Stimulated activated CD4-positive, alpha-beta T cell treated with anti-CD3 and anti-CD28 coated beads, TNF-alpha, amount 100 ng/mL, for 4 hours (primary cell): ENCODE results near the gene NAAA.
A peak's percentile ranks its signal among the peaks of the same experiment; 100 is the strongest.
"Not testable (repeated sequence)": the region's sequence is repeated elsewhere in the genome, so short reads cannot be mapped to it uniquely, and the experiment has no call there.

Experiments
- DNase-seq, 3 experiments: peaks; one replicate each; pipeline ENCODE4 v3.0.0-alpha.2; 2020; ENCODE audit warnings: low read depth in 3 of 3

Gene NAAA

GRCh38 chr4:75940692-75941253, at the start of gene NAAA:
Gene NAAA (minus strand): TSS chr4:75941013. CDS start chr4:75940949, 64 bp downstream.
- DNase-seq, result peak; percentile 55 to 66 (median 61)

- no peak for DNase-seq
These were observed 49.2 kb upstream of the NAAA start for GRCh38 chr4:75989846-75990528.

- no peak for DNase-seq
These were observed 44.3 kb upstream of the NAAA start for GRCh38 chr4:75985116-75985515.

- DNase-seq, result no peak
These were observed 39.8 kb upstream of the NAAA start for GRCh38 chr4:75980576-75980975.

- no peak for DNase-seq
These were observed 35.4 kb upstream of the NAAA start for GRCh38 chr4:75976177-75976576.

- no peak for DNase-seq
These were observed 33.0 kb upstream of the NAAA start for GRCh38 chr4:75973766-75974165.

- DNase-seq, result no peak
These were observed 27.3 kb upstream of the NAAA start for GRCh38 chr4:75968084-75968483.

GRCh38 chr4:75963558-75963957, 22.7 kb upstream of the NAAA start:
- DNase-seq, result no peak

GRCh38 chr4:75962072-75962471, 21.3 kb upstream of the NAAA start:
- DNase-seq, result not testable (repeated sequence)

GRCh38 chr4:75958546-75958945, 17.7 kb upstream of the NAAA start:
- not testable (repeated sequence) for DNase-seq

- DNase-seq, result not testable (repeated sequence)
These were observed 14.0 kb upstream of the NAAA start for GRCh38 chr4:75954811-75955210.

- DNase-seq, result no peak
These were observed 12.7 kb upstream of the NAAA start for GRCh38 chr4:75953509-75953908.

- DNase-seq, result no peak
These were observed 9.5 kb upstream of the NAAA start for GRCh38 chr4:75950213-75950815.

- DNase-seq, result no peak
These were observed 8.1 kb upstream of the NAAA start for GRCh38 chr4:75948822-75949444.

- DNase-seq, result peak; percentile 45 to 64 (median 60)
These were observed 722 bp downstream of the NAAA start for GRCh38 chr4:75939890-75940691.

GRCh38 chr4:75935628-75936027, 5.2 kb downstream of the NAAA start:
- DNase-seq, result no peak

GRCh38 chr4:75930152-75930551, 10.7 kb downstream of the NAAA start:
- no peak for DNase-seq

GRCh38 chr4:75924916-75925315, 15.9 kb downstream of the NAAA start:
- not testable (repeated sequence) for DNase-seq

- DNase-seq, result no peak
These were observed 16.4 kb downstream of the NAAA start for GRCh38 chr4:75924309-75924827.

- DNase-seq, result no peak
These were observed 18.2 kb downstream of the NAAA start for GRCh38 chr4:75922588-75922987.

- no peak for DNase-seq
These were observed 18.9 kb downstream of the NAAA start for GRCh38 chr4:75921910-75922309.

- no peak for DNase-seq
These were observed 20.5 kb downstream of the NAAA start for GRCh38 chr4:75920327-75920726.
